Gastroesophageal sphincter (tissue), 4 donors: Measurements from ENCODE around the gene CBX1. TPM values are rescaled to one million over a fixed set of nuclear protein-coding genes. Genes with fewer than 3 reads are reported as not detected.

Source experiments
- ATAC-seq: fragments of 150-250 bp; one replicate; pipeline ENCODE4 v1.9.1; 2016; ENCODE audit warnings: mild to moderate bottlenecking, moderate library complexity
- H3K27ac ChIP-seq, 4 donors: fragments of 200-600 bp; sonication (generic) in 3 of 4; 1 replicate in 3 of 4; 2 replicates in 1 of 4; pipeline ENCODE4 v1.5.1; 2016 to 2019
- H3K27me3 ChIP-seq: fragments of 200-600 bp; sonication (generic); one replicate; pipeline ENCODE4 v1.5.1; 2019
- H3K36me3 ChIP-seq, 2 donors: fragments of 200-600 bp; sonication (generic); one replicate each; pipeline ENCODE4 v1.5.1; 2019; ENCODE audit warnings: control low read depth in 1 of 2
- H3K4me1 ChIP-seq, 3 donors: fragments of 200-600 bp; sonication (generic); 1 replicate in 2 of 3; 2 replicates in 1 of 3; pipeline ENCODE4 v1.5.1; 2016 to 2019; ENCODE audit warnings: control low read depth in 2 of 3
- H3K4me3 ChIP-seq, 2 donors: fragments of 200-600 bp; sonication (generic); one replicate each; pipeline ENCODE4 v1.5.1; 2019; ENCODE audit warnings: mild to moderate bottlenecking in 1 of 2, moderate library complexity in 1 of 2
- H3K9me3 ChIP-seq, 3 donors: fragments of 200-600 bp; sonication (generic); one replicate each; pipeline ENCODE4 v1.5.1; 2017 to 2019; ENCODE audit warnings: control low read depth in 2 of 3
- EP300 ChIP-seq: sonication (generic); formaldehyde crosslinking; IDR thresholded peaks from one replicate; pipeline ENCODE4 v1.6.1; 2017; ENCODE audit warnings: antibody characterized with exemption, mild to moderate bottlenecking
- POLR2A ChIP-seq, 2 donors: fragments of 450-650 bp; IDR thresholded peaks; one replicate each; pipeline ENCODE4 v1.6.1; 2017; ENCODE audit warnings: antibody characterized with exemption in 2 of 2, mild to moderate bottlenecking in 2 of 2, moderate library complexity in 1 of 2
- POLR2AphosphoS5 ChIP-seq: sonication (generic); formaldehyde crosslinking; IDR thresholded peaks from one replicate; pipeline ENCODE4 v1.6.1; 2017; ENCODE audit warnings: antibody characterized with exemption
- WGBS, 2 donors: methylation state at CpG; one replicate each; pipeline ENCODE4 v1.1.5; 2018; ENCODE audit warnings: low coverage in 1 of 2; 5-methylcytosine and 5-hydroxymethylcytosine counted together
- total RNA-seq, 4 donors: library from RNA; depleted of rRNA; stranded (reverse); fragments of >200 nt; gene quantifications; one replicate each; pipeline ENCODE4 v1.1.0, GENCODE V29; 2016
- TF ChIP-seq, protein P1 (sequence below), 4 experiments: fragments of 200-600 bp in 2 of 4; fragments of 450-650 bp in 2 of 4; sonication (generic) in 1 of 4; IDR thresholded peaks; one replicate each; pipeline ENCODE4 v1.5.1; 2017 to 2019; ENCODE audit warnings: antibody characterized with exemption in 4 of 4, mild to moderate bottlenecking in 2 of 4, moderate library complexity in 2 of 4

Gene CBX1
- total RNA-seq, 4 donors from 2014 or later, result 46.0 to 59.3 (median 55.0) TPM

DNA sequence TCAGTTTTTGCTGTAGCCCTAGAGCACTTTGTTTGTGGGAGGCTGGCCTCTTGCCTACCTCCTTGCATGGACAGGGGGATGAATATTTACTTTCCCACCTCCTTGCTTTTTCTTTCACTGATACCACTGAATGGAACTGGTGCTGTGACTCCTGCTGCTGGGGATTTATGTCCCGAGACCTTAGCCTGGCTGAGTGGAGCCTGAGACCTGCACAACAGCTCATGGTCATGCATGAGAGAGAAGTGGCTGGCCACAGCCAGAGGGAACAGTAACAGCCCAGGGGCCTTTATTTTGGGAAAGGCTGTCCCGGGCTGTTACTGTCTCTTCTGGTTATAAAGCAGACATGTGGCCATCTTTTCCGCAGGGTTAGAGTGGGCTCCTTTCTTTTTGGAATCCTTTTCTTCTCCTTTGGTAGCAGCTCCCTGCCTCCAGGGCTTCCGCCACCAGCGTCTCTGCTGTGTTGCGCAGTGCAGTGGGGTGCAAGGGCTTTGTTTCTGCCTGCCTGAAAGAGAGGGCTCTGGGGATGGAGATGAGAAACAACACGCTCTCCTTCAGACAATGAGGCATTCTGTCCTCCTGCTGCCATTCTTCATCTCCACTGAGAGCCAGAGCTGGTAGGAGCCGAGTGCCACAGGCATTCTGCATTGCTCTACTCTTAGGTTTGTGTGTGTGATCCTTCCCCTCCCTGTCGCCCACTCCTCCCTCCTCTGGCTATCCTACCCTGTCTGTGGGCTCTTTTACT, 20.8 kb upstream of the CBX1 start:
- Histone ChIP-seq H3K4me3 (no peak overlapping the region), H3K4me1 (no peaks in the 10 kb centered on the region), H3K27me3 (no peaks in the 10 kb centered on the region), H3K36me3 (peaks cover 3 to 99% of the 10 kb centered on the region in 2 donors), H3K9me3 (no peaks in the 10 kb centered on the region), H3K27ac (no peak overlapping the region)
- no peak for ATAC-seq
- WGBS, 2 donors, result 80 to 82% methylated on average over 3 to 5 of the region's 9 CpGs
- TF ChIP-seq POLR2AphosphoS5 (no peak), EP300 (no peak), POLR2A (IDR thresholded peaks at IDR 0.05) (no peak)
- TF ChIP-seq, protein P1, sequence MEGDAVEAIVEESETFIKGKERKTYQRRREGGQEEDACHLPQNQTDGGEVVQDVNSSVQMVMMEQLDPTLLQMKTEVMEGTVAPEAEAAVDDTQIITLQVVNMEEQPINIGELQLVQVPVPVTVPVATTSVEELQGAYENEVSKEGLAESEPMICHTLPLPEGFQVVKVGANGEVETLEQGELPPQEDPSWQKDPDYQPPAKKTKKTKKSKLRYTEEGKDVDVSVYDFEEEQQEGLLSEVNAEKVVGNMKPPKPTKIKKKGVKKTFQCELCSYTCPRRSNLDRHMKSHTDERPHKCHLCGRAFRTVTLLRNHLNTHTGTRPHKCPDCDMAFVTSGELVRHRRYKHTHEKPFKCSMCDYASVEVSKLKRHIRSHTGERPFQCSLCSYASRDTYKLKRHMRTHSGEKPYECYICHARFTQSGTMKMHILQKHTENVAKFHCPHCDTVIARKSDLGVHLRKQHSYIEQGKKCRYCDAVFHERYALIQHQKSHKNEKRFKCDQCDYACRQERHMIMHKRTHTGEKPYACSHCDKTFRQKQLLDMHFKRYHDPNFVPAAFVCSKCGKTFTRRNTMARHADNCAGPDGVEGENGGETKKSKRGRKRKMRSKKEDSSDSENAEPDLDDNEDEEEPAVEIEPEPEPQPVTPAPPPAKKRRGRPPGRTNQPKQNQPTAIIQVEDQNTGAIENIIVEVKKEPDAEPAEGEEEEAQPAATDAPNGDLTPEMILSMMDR (IDR thresholded peaks at IDR 0.05), result no peak

DNA sequence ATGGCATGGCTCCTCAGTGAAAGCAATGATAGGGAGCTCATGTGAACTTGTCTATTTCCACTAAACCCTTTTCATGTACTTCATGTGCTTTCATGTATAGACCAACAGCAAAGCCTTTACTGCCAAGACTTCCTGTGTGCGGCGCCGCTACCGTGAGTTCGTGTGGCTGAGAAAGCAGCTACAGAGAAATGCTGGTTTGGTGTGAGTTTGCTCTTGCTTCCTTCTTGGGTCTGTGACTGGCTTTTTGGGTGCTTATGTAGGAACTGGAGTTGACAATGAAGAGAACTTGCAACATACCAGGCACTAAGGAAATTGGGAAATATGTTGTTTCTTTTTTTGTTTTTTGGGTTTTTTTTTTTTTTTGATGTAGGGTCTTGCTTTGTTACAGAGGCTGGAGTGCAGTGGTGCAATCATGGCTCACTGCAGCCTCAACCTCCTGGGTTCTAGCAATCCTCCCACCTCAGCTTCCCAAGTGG, 12.0 kb upstream of the CBX1 start:
- TF ChIP-seq, protein P1 (IDR thresholded peaks at IDR 0.05), result no peak
- TF ChIP-seq POLR2A (IDR thresholded peaks at IDR 0.05) (peak in 1 of 2 donors; percentile 11), EP300 (no peak)
- H3K4me1 ChIP-seq, result peaks cover 0 to 27% (median 10%) of the 10 kb centered on the region in 3 donors
- H3K27ac ChIP-seq, result no peak overlapping the region
- H3K36me3 ChIP-seq, result peaks cover 0 to 66% of the 10 kb centered on the region in 2 donors
- no peak overlapping the region for H3K4me3 ChIP-seq
- H3K9me3 ChIP-seq, result no peaks in the 10 kb centered on the region
- no peaks in the 10 kb centered on the region for H3K27me3 ChIP-seq
- 91 to 100% methylated on average over 3 to 5 of the region's 5 CpGs for WGBS, 2 donors
- no peak for ATAC-seq

DNA sequence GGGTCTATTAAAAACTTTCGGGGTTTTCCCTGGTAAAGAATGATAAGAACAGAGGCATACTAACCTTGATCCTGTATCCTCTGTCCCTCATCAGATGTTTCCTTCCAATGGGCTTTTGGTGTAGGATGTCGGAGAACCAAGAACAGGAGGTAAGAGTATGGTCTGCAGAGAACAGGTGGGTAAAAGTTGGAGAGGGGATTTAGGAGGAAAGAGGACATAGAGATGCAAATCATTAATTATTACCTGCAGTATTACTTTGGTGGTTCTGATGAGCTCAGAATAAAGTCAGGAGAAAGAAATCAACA, 10.6 kb upstream of the CBX1 start:
- H3K27ac ChIP-seq, result no peak overlapping the region
- H3K27me3 ChIP-seq, result no peaks in the 10 kb centered on the region
- peaks cover 0 to 53% of the 10 kb centered on the region in 2 donors for H3K36me3 ChIP-seq
- TF ChIP-seq POLR2A (IDR thresholded peaks at IDR 0.05) (no peak), POLR2AphosphoS5 (no peak), EP300 (no peak)
- TF ChIP-seq, protein P1 (IDR thresholded peaks at IDR 0.05), result no peak
- WGBS, 2 donors, result 65% methylated on average over 2 of the region's 2 CpGs; no CpG with 5 or more reads in 1 of the 2 donors
- no peaks in the 10 kb centered on the region for H3K9me3 ChIP-seq
- H3K4me3 ChIP-seq, result no peak overlapping the region
- ATAC-seq, result no peak
- peaks cover 0 to 31% (median 10%) of the 10 kb centered on the region in 3 donors for H3K4me1 ChIP-seq

DNA sequence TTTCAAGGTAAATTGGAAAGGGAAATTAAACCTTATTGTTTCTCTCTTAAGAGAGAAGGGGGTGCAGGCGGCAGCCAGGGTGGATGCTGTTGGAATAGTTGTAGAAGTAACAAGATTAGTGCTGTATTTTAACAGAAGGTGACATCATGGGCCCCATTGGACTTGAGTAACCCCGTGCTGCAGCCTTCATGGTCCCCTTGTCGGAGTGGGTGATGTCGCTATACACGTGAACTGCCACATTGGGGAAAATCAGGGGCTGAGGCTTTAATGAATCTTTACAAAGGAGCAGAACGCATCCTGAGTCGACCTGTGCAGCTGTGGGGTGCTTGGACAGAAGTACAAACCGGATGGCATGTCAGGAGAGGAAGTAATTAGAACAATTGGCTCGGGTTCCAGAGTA, 9.5 kb upstream of the CBX1 start:
- TF ChIP-seq, protein P1 (IDR thresholded peaks at IDR 0.05), result no peak
- TF ChIP-seq POLR2AphosphoS5, result no peak
- no peak for TF ChIP-seq POLR2A (IDR thresholded peaks at IDR 0.05)
- no peak for TF ChIP-seq EP300
- Histone ChIP-seq H3K4me1 (peaks cover 0 to 37% (median 10%) of the 10 kb centered on the region in 3 donors), H3K9me3 (no peaks in the 10 kb centered on the region), H3K4me3 (no peak overlapping the region), H3K27me3 (no peaks in the 10 kb centered on the region), H3K36me3 (peaks cover 0 to 41% of the 10 kb centered on the region in 2 donors), H3K27ac (no peak overlapping the region)
- no peak for ATAC-seq
- 71 to 84% methylated on average over 8 to 9 of the region's 9 CpGs for WGBS, 2 donors
